CD4-positive, CD25-positive, alpha-beta regulatory T cell (primary cell): ENCODE data around the gene ERO1B. TPM values are rescaled to one million over a fixed set of nuclear protein-coding genes. Genes with fewer than 3 reads are reported as not detected.

ENCODE experiments used
- ATAC-seq, 2 donors: fragments of 150-1000 bp; cut with Tn5 transposase; one replicate each; pipeline ENCODE4 v1.10.0; 2021; ENCODE audit warnings: low read depth in 2 of 2, moderate number of reproducible peaks in 2 of 2, moderate library complexity in 1 of 2
- DNase-seq, 3 donors: peaks; one replicate each; pipeline versions ENCODE4 v3.0.0 to v3.0.0-alpha.2; 2012 to 2022; ENCODE audit warnings: mixed read lengths in 1 of 3
- H3K27ac ChIP-seq: one replicate; pipeline ENCODE4 v1.7.0; 2013; ENCODE audit warnings: mild to moderate bottlenecking, low read length; ENCODE audit not compliant: insufficient read depth, poor library complexity, severe bottlenecking
- H3K27me3 ChIP-seq: one replicate; pipeline ENCODE4 v1.7.0; 2013; ENCODE audit warnings: low read length; ENCODE audit not compliant: control insufficient read depth, insufficient read depth
- H3K36me3 ChIP-seq: one replicate; pipeline ENCODE4 v1.7.0; 2013; ENCODE audit warnings: mild to moderate bottlenecking, low read length, moderate library complexity; ENCODE audit not compliant: control insufficient read depth, insufficient read depth
- H3K4me1 ChIP-seq: 2 replicates; pipeline ENCODE4 v1.7.0; 2013; ENCODE audit warnings: mild to moderate bottlenecking, low read length; ENCODE audit not compliant: insufficient read depth, control insufficient read depth, poor library complexity, severe bottlenecking
- H3K4me3 ChIP-seq: one replicate; pipeline ENCODE4 v1.7.0; 2013; ENCODE audit warnings: low read depth, mild to moderate bottlenecking, low read length, moderate library complexity
- H3K9me3 ChIP-seq, 2 experiments: 1 replicate in 1 of 2; 2 replicates in 1 of 2; pipeline ENCODE4 v1.7.0; 2013; ENCODE audit warnings: low read length in 2 of 2, mild to moderate bottlenecking in 1 of 2, moderate library complexity in 1 of 2; ENCODE audit not compliant: control insufficient read depth in 2 of 2
- H3K27ac Mint-ChIP-seq, 3 donors: one replicate each; pipeline ENCODE4 v1.8.0; 2020 to 2022; ENCODE audit warnings: mild to moderate bottlenecking in 3 of 3, mixed read lengths in 3 of 3, moderate library complexity in 2 of 3
- H3K27me3 Mint-ChIP-seq: one replicate; pipeline ENCODE4 v1.8.0; 2022; ENCODE audit warnings: mild to moderate bottlenecking, mixed read lengths
- H3K36me3 Mint-ChIP-seq: one replicate; pipeline ENCODE4 v1.8.0; 2020; ENCODE audit warnings: mixed read lengths
- H3K4me1 Mint-ChIP-seq, 4 donors: one replicate each; pipeline ENCODE4 v1.8.0; 2020 to 2022; ENCODE audit warnings: mixed read lengths in 4 of 4, mild to moderate bottlenecking in 1 of 4
- H3K4me3 Mint-ChIP-seq, 4 donors: one replicate each; pipeline ENCODE4 v1.8.0; 2020 to 2022; ENCODE audit warnings: mild to moderate bottlenecking in 4 of 4, mixed read lengths in 4 of 4, moderate library complexity in 3 of 4
- H3K9me3 Mint-ChIP-seq, 7 donors: one replicate each; pipeline ENCODE4 v1.8.0; 2020 to 2022; ENCODE audit warnings: mixed read lengths in 7 of 7, mild to moderate bottlenecking in 3 of 7, moderate library complexity in 2 of 7
- polyA plus RNA-seq, 4 donors: library from polyadenylated mRNA; unstranded; fragments of 300-500 nt; fragmentation: Illumina TruSeq; gene quantifications; one replicate each; pipeline ENCODE4 v1.2.3, GENCODE V29; 2021
- total RNA-seq: library from RNA; stranded (reverse); gene quantifications from one replicate; pipeline ENCODE4 v1.2.3, GENCODE V29; 2022

Gene ERO1B
- total and polyA plus RNA-seq, 5 donors from 2014 or later = 2.4 to 15.2 (median 2.8) TPM

DNA sequence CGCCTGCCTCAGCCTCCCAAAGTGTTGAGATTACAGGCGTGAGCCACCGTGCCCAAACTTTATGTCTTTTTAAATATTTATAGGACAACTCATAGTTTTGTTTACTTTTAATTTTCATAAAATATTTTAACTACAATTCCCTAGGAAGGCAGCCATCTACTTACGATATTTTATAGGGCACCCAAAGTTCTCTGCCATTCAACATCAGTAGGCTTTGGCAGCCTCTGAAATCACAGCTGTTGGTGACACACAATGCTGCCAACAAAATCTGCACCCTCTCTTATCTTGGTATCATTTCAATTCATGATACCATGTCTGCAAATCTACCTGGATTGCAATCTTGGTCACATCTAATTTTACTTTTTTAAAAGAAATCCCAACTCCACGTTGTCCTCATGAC lies 27.1 kb upstream of the ERO1B start:
- no peaks in the 10 kb centered on the region for H3K4me1 Mint-ChIP-seq
- ATAC-seq = no peak
- H3K9me3 ChIP-seq = no peaks in the 10 kb centered on the region
- H3K27me3 Mint-ChIP-seq = peaks cover 11% of the 10 kb centered on the region
- no peak overlapping the region for H3K4me3 ChIP-seq
- H3K4me1 ChIP-seq = no peaks in the 10 kb centered on the region
- no peak for DNase-seq
- H3K36me3 ChIP-seq = no peaks in the 10 kb centered on the region
- H3K27ac ChIP-seq = no peak overlapping the region
- H3K27me3 ChIP-seq = peaks cover 4% of the 10 kb centered on the region
- H3K27ac Mint-ChIP-seq = no peak overlapping the region
- no peak overlapping the region for H3K4me3 Mint-ChIP-seq
- no peaks in the 10 kb centered on the region for H3K36me3 Mint-ChIP-seq
- H3K9me3 Mint-ChIP-seq = no peaks in the 10 kb centered on the region

DNA sequence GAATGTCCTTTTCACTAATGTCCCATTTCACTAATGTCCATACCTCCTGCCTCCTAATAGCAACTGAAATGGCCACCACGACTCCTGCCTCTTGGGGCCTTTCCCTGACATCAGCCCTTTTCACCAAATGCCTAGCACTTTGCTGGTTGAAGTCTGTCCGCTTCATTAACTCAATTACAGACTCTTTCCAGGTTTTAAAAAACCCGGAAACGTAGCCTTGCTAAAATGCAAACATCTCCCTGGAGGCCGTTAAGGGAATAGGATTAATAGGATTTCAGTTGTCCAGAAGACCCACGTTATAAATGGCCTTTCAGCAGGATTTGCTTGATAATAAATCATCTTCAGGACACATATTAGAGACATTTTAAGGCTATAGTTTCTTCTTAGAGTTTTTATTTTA lies 25.7 kb upstream of the ERO1B start:
- Mint-ChIP-seq H3K27me3 (peaks cover 11% of the 10 kb centered on the region), H3K36me3 (no peaks in the 10 kb centered on the region), H3K9me3 (no peaks in the 10 kb centered on the region), H3K4me3 (no peak overlapping the region), H3K4me1 (no peaks in the 10 kb centered on the region), H3K27ac (no peak overlapping the region)
- H3K4me3 ChIP-seq = no peak overlapping the region
- peaks cover 4% of the 10 kb centered on the region for H3K27me3 ChIP-seq
- no peak for ATAC-seq
- no peaks in the 10 kb centered on the region for H3K4me1 ChIP-seq
- no peak overlapping the region for H3K27ac ChIP-seq
- no peak for DNase-seq
- no peaks in the 10 kb centered on the region for H3K9me3 ChIP-seq
- no peaks in the 10 kb centered on the region for H3K36me3 ChIP-seq

DNA sequence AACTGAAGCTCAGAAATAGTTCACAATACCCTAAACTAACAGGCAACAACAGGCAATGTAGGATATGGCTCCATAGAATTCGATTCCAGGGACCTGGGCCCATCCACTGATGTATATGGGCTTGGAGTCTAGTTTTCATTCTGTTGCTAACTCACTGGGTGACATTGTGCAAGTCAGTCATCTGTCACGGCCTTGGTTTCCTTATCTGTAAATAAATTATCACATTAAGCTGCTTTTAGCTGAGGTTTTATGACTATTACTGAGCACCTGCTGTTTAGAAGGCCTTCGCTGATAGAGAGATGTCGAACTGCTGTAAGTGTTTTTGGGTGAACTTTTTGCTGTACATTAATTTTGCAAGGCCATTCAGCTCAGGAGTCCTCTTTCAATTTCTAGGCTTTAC lies 22.9 kb upstream of the ERO1B start:
- peaks cover 14% of the 10 kb centered on the region for H3K27me3 Mint-ChIP-seq
- H3K27me3 ChIP-seq = no peaks in the 10 kb centered on the region
- no peak for ATAC-seq

DNA sequence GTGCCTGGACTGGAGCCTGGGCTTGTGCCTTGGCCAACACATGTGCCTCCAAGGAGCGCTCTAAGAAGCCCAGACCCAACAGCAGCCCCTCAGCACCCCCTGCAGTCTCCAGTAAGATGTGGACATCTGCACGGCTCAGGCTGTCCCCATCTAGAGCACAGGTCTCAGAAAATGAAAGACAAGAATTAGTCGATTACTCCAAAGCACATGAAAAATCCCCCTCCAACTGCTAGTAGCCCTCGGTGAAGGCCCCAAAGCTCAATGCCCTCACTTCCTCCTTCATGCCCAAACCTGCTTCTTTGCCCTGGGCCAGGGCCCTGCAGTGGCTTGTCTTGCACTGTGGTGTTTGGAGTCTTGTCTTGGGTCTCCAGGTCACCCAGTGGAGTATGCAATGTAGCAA lies 21.9 kb upstream of the ERO1B start:
- Histone ChIP-seq H3K9me3 (no peaks in the 10 kb centered on the region), H3K27ac (no peak overlapping the region), H3K4me3 (no peak overlapping the region), H3K27me3 (no peaks in the 10 kb centered on the region), H3K4me1 (no peaks in the 10 kb centered on the region), H3K36me3 (no peaks in the 10 kb centered on the region)
- H3K4me3 Mint-ChIP-seq = no peak overlapping the region
- no peaks in the 10 kb centered on the region for H3K36me3 Mint-ChIP-seq
- DNase-seq (no peak), ATAC-seq (no peak)
- peak overlapping the region in 1 of 3 donors; percentile 69 for H3K27ac Mint-ChIP-seq
- no peaks in the 10 kb centered on the region for H3K4me1 Mint-ChIP-seq
- no peaks in the 10 kb centered on the region for H3K9me3 Mint-ChIP-seq
- peaks cover 14% of the 10 kb centered on the region for H3K27me3 Mint-ChIP-seq

More for the DNA sequence above, 22.9 kb upstream of the ERO1B start:
- H3K4me3 ChIP-seq = no peak overlapping the region
- no peak overlapping the region for H3K27ac ChIP-seq
- DNase-seq = no peak
- H3K36me3 ChIP-seq = no peaks in the 10 kb centered on the region
- H3K9me3 ChIP-seq = no peaks in the 10 kb centered on the region
- Mint-ChIP-seq H3K4me1 (no peaks in the 10 kb centered on the region), H3K27ac (no peak overlapping the region), H3K36me3 (no peaks in the 10 kb centered on the region), H3K4me3 (no peak overlapping the region), H3K9me3 (no peaks in the 10 kb centered on the region)
- H3K4me1 ChIP-seq = no peaks in the 10 kb centered on the region

DNA sequence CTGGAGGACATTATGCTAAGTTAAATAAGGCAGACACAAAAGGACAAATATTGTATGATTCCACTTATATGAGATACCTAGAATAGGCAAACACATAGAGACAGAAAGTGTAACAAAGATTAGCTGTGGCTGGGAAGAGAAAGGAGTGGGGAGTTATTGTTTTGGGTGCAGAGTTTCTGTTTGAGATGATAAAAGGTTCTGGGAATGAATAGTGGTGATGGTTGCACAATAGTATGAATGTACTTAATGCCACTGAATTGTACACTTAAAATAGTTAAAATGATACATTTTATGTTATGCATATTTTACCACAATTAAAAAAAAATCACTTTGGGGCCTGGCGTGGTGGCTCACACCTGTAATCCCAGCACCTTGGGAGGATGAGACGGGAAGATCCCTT lies 21.2 kb upstream of the ERO1B start:
- Mint-ChIP-seq H3K27me3 (peaks cover 14% of the 10 kb centered on the region), H3K36me3 (no peaks in the 10 kb centered on the region), H3K27ac (no peak overlapping the region), H3K4me1 (no peaks in the 10 kb centered on the region), H3K4me3 (no peak overlapping the region), H3K9me3 (no peaks in the 10 kb centered on the region)
- ATAC-seq = no peak
- H3K36me3 ChIP-seq = no peaks in the 10 kb centered on the region
- no peak overlapping the region for H3K4me3 ChIP-seq
- H3K4me1 ChIP-seq = no peaks in the 10 kb centered on the region
- no peak for DNase-seq
- no peaks in the 10 kb centered on the region for H3K9me3 ChIP-seq
- no peak overlapping the region for H3K27ac ChIP-seq
- no peaks in the 10 kb centered on the region for H3K27me3 ChIP-seq

DNA sequence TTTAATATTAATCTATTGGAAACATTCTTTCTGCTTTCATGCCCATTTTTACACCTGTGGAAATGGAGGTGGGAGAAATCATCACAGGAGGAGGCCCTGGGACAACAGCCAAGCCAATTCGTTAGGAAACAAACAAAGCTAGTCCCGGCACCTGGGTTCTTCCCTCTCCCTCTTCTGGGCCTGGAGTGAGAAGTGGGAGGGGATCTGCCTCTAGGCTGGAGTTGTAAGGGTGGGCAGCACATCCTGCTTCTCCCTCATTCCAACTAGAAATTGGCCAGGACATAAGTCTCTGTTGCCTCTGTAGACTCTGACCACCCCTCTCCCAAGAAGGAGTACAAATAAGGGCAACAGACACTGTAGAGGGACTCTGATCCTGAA lies 20.2 kb upstream of the ERO1B start:
- no peaks in the 10 kb centered on the region for H3K9me3 Mint-ChIP-seq
- Histone ChIP-seq H3K9me3 (no peaks in the 10 kb centered on the region), H3K36me3 (no peaks in the 10 kb centered on the region), H3K4me3 (no peak overlapping the region), H3K27me3 (no peaks in the 10 kb centered on the region), H3K4me1 (no peaks in the 10 kb centered on the region), H3K27ac (no peak overlapping the region)
- DNase-seq (no peak), ATAC-seq (no peak)
- H3K36me3 Mint-ChIP-seq = no peaks in the 10 kb centered on the region
- H3K27me3 Mint-ChIP-seq = peaks cover 19% of the 10 kb centered on the region
- no peaks in the 10 kb centered on the region for H3K4me1 Mint-ChIP-seq
- H3K4me3 Mint-ChIP-seq = no peak overlapping the region
- H3K27ac Mint-ChIP-seq = no peak overlapping the region

DNA sequence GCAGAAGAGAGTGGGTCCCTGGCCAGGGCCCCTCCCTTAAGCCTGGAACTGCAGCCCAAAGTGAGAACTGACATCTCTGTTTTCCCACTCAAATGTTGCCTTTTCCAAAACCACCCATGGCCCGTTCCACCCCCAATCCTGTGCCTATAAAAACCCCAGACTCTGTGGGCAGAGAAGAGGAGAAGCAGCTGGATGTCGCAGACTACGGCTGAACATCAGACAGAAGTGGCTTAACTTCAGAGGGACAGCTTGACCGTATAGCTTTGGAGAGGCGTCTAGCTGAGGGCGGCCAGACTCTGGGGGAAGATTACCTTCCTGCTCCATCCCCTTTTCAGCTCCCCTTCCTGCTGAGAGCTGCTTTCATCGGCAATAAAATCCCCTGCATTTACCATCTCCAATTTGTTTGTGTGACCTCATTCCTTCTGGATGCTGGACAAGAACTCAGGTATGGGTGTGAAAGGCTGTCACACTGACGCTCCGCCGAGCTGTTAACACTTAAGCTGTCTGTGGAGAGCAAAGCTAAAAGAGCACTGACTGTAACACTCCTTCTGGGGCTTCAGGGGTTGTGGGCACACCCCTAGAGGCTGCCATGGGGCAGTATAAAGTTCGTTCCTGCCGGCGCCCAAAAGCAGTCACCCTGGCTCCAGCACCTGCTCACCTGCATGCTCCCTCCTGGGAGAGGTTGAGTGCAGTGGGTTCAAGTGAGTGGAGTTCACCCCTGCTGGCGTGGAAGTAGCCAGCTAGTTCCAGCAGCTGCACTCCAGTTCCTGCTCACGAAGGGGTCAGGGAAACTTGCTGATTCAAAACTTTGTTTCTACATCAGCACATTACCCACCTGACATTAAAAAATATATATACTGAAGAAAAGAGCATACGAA lies 19.6 kb upstream of the ERO1B start:
- no peaks in the 10 kb centered on the region for H3K4me1 Mint-ChIP-seq
- H3K4me3 Mint-ChIP-seq = no peak overlapping the region
- peaks cover 20% of the 10 kb centered on the region for H3K27me3 Mint-ChIP-seq
- no peak overlapping the region for H3K4me3 ChIP-seq
- H3K27ac Mint-ChIP-seq = no peak overlapping the region
- ATAC-seq (no peak), DNase-seq (no peak)
- H3K36me3 Mint-ChIP-seq = no peaks in the 10 kb centered on the region
- H3K27me3 ChIP-seq = no peaks in the 10 kb centered on the region
- no peaks in the 10 kb centered on the region for H3K9me3 Mint-ChIP-seq
- no peaks in the 10 kb centered on the region for H3K9me3 ChIP-seq
- no peak overlapping the region for H3K27ac ChIP-seq
- no peaks in the 10 kb centered on the region for H3K36me3 ChIP-seq
- H3K4me1 ChIP-seq = no peaks in the 10 kb centered on the region

DNA sequence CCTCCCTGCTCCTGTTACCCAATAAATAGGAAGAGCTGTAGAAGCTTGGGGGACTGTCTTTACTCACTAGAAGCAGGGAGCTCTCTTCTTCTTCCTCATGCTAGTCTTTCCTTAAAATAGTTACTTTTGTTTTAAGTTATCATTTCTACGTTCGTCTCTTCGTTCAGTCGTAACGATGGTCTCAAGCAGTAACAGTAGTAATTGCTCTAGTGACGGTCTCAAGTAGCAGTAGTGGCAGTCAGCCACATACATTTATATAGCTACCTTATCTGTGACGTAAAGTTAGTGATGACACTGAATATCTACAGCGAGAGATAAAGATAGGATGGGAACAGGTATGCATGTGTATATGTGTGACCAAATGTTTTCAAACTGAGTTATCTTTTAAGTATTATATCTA lies 15.4 kb upstream of the ERO1B start:
- Histone ChIP-seq H3K9me3 (no peaks in the 10 kb centered on the region), H3K27ac (no peak overlapping the region), H3K27me3 (no peaks in the 10 kb centered on the region), H3K4me1 (no peaks in the 10 kb centered on the region), H3K4me3 (no peak overlapping the region), H3K36me3 (no peaks in the 10 kb centered on the region)
- no peaks in the 10 kb centered on the region for H3K9me3 Mint-ChIP-seq
- H3K27ac Mint-ChIP-seq = no peak overlapping the region
- DNase-seq (no peak), ATAC-seq (no peak)
- H3K4me3 Mint-ChIP-seq = no peak overlapping the region
- H3K36me3 Mint-ChIP-seq = no peaks in the 10 kb centered on the region
- no peaks in the 10 kb centered on the region for H3K4me1 Mint-ChIP-seq
- peaks cover 18% of the 10 kb centered on the region for H3K27me3 Mint-ChIP-seq
